ENCODE data around the gene POU5F1. TPM values are rescaled to one million over a fixed set of nuclear protein-coding genes. Genes with fewer than 3 reads are reported as not detected.

Gene POU5F1
- total RNA-seq, 2 experiments from 2014 or later = 0.44 to 0.86 TPM

DNA sequence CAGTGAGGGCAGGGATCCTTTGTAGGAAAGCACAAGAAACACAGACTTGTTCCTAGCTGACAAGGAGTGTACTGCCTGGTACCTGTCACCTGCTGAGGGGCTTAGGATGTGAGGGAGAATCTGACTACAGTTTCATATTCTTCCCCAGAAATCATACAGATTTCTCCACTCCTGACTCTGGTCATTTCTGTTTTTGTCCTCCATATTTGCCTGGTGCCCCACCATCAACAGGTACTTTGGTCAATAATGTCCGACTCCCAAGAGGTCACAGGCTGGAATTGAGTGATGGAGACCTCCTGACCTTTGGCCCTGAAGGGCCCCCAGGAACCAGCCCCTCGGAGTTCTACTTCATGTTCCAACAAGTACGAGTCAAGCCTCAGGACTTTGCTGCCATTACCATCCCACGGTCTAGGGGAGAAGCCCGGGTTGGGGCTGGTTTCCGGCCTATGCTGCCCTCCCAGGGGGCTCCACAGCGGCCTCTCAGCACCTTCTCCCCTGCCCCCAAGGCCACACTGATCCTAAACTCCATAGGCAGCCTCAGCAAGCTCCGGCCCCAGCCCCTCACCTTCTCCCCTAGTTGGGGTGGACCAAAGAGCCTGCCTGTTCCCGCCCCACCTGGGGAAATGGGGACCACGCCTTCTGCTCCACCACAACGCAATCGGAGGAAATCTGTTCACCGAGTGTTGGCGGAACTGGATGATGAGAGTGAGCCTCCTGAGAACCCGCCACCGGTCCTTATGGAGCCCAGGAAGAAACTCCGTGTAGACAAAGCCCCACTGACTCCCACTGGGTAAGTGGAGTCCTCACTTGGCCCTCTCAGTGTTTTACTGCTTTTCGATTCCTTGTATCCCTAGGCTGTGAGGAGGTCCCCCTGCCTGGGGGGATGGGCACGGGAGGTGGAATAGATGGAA lies 9.0 kb downstream of the POU5F1 start:
- H2AFZ ChIP-seq (ENCODE audit: low read length) = no peak overlapping the region
- DNase-seq (ENCODE audit: low spot score) = no peak
- H3K4me3 ChIP-seq (ENCODE audit: low read depth, low read length, poor library complexity, severe bottlenecking) = no peak overlapping the region
- peaks cover 47% of the 10 kb centered on the region for H3K4me1 ChIP-seq (ENCODE audit: insufficient read depth, low read length, poor library complexity, severe bottlenecking)
- ChIA-PET POLR2A (no interaction called here), CTCF (ENCODE audit: unreplicated experiment) (no interaction called here)
- H4K20me1 ChIP-seq (ENCODE audit: insufficient read depth, low read length) = no peaks in the 10 kb centered on the region; the same call in 1 of the 2 replicates
- H3K36me3 ChIP-seq (ENCODE audit: insufficient read depth, low read length) = peaks cover 47% of the 10 kb centered on the region
- H3K27ac ChIP-seq (ENCODE audit: low read depth, low read length, poor library complexity, severe bottlenecking) = no peak overlapping the region
- intact Hi-C loops (cut with micrococcal nuclease; ENCODE audit: unreplicated experiment) = no loop called here
- no peaks in the 10 kb centered on the region for H3K9me2 ChIP-seq (ENCODE audit: insufficient read depth, low read length)
- H3K79me2 ChIP-seq (ENCODE audit: insufficient read depth, low read depth, low read length) = peaks cover 17% of the 10 kb centered on the region; the same call in 1 of the 2 replicates
- TF ChIP-seq, protein P1, sequence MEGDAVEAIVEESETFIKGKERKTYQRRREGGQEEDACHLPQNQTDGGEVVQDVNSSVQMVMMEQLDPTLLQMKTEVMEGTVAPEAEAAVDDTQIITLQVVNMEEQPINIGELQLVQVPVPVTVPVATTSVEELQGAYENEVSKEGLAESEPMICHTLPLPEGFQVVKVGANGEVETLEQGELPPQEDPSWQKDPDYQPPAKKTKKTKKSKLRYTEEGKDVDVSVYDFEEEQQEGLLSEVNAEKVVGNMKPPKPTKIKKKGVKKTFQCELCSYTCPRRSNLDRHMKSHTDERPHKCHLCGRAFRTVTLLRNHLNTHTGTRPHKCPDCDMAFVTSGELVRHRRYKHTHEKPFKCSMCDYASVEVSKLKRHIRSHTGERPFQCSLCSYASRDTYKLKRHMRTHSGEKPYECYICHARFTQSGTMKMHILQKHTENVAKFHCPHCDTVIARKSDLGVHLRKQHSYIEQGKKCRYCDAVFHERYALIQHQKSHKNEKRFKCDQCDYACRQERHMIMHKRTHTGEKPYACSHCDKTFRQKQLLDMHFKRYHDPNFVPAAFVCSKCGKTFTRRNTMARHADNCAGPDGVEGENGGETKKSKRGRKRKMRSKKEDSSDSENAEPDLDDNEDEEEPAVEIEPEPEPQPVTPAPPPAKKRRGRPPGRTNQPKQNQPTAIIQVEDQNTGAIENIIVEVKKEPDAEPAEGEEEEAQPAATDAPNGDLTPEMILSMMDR (conservative IDR thresholded peaks at IDR 0.05; ENCODE audit: low read length) = no peak
- no peak for TF ChIP-seq EZH2phosphoT487 (IDR thresholded peaks at IDR 0.05; ENCODE audit: borderline replicate concordance, low read depth, low read length)
- no peak overlapping the region for H3K4me2 ChIP-seq (ENCODE audit: low read length)
- BruUV-seq (replicated peaks) = no TSS peak
- H3K9me3 ChIP-seq (ENCODE audit: low read length) = no peaks in the 10 kb centered on the region

DNA sequence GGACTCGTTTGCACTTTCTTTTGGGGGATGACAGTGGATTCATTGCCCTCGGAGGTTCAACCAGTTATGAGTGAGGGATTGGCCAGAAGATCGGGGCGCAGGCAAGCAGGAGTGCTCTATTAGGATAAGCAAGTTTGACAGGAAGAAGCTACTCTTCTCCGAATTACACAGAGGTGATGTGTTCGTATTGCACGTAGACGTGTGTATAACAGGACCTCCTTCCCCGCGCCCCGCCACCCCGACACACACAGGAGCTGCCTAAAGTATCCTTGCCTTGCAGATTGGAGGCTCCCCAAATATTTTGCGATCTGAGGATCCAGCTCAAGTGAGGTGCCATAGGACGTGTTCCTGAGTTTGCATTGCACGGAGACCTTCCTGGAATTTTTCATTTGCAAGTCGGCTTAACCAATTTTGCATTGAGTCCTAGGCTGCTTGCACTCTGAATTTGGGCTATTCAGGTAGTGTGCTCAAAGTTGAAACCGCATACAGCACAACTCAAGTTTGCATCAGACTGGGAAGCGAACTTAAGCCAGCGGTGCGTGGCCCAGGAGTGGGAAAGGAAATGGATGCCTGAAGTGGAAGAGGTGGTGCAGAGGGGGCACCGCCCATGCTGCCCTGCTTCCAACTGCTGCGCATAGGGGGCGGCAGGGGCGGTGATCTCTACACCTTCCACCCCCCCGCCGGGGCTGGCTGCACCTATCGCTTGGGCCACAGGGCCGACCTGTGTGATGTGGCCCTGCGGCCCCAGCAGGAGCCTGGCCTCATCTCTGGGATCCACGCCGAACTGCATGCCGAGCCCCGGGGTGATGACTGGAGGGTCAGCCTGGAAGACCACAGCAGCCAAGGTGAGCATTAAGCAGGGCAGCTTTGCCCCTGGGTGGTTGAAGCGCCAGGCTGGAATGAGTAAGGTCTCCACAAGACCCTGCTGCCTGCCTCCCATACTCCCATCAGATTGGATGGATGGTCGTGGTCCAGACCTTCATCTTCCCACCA lies 11.3 kb downstream of the POU5F1 start:
- TF ChIP-seq, protein P1 (conservative IDR thresholded peaks at IDR 0.05; ENCODE audit: low read length) = peak; percentile 53; the same call in 1 of the 2 replicates
- no peak for TF ChIP-seq EZH2phosphoT487 (IDR thresholded peaks at IDR 0.05; ENCODE audit: borderline replicate concordance, low read depth, low read length)
- TSS peak; percentile 50 for BruUV-seq (replicated peaks)

More for the DNA sequence above, 11.3 kb downstream of the POU5F1 start:
- peak; percentile 60 for DNase-seq (ENCODE audit: low spot score)
- H4K20me1 ChIP-seq (ENCODE audit: insufficient read depth, low read length) = no peaks in the 10 kb centered on the region; the same call in 1 of the 2 replicates
- intact Hi-C loops (cut with micrococcal nuclease; ENCODE audit: unreplicated experiment) = loop anchor here (1.0 kb wide), 1 partner anchor 31 kb away; no protein-coding TSS in a partner anchor
- H3K4me1 ChIP-seq (ENCODE audit: insufficient read depth, low read length, poor library complexity, severe bottlenecking) = peaks cover 31% of the 10 kb centered on the region
- H2AFZ ChIP-seq (ENCODE audit: low read length) = peak overlapping the region; percentile 70; the same call in 1 of the 2 replicates
- H3K9me3 ChIP-seq (ENCODE audit: low read length) = no peaks in the 10 kb centered on the region
- H3K4me3 ChIP-seq (ENCODE audit: low read depth, low read length, poor library complexity, severe bottlenecking) = peak overlapping the region; percentile 88
- peak overlapping the region; percentile 60 for H3K27ac ChIP-seq (ENCODE audit: low read depth, low read length, poor library complexity, severe bottlenecking)
- peaks cover 48% of the 10 kb centered on the region for H3K36me3 ChIP-seq (ENCODE audit: insufficient read depth, low read length)
- peak overlapping the region; percentile 99 for H3K4me2 ChIP-seq (ENCODE audit: low read length)
- H3K79me2 ChIP-seq (ENCODE audit: insufficient read depth, low read depth, low read length) = peaks cover 17% of the 10 kb centered on the region; the same call in 1 of the 2 replicates
- H3K9me2 ChIP-seq (ENCODE audit: insufficient read depth, low read length) = no peaks in the 10 kb centered on the region
- ChIA-PET CTCF (ENCODE audit: unreplicated experiment) (interaction anchor here (0.5 to 1.5 kb wide), 3 partner anchors 11 to 32 kb away, joined by 3 to 4 read pairs (median 3); no protein-coding TSS in a partner anchor), POLR2A (interaction anchor here (0.7 to 1.6 kb wide), 7 partner anchors 11 to 39 kb away, joined by 3 to 6 read pairs (median 4); no protein-coding TSS in a partner anchor)

All from OCI-LY7 (cell line).